ENCODE results near the gene FBXW9. TPM values are rescaled to one million over a fixed set of nuclear protein-coding genes. Genes with fewer than 3 reads are reported as not detected.
A peak's percentile ranks its signal among the peaks of the same experiment; 100 is the strongest.

Gene FBXW9
- total and polyA plus RNA-seq, 8 donors, result 3.1 to 8.5 (median 4.4) TPM

DNA sequence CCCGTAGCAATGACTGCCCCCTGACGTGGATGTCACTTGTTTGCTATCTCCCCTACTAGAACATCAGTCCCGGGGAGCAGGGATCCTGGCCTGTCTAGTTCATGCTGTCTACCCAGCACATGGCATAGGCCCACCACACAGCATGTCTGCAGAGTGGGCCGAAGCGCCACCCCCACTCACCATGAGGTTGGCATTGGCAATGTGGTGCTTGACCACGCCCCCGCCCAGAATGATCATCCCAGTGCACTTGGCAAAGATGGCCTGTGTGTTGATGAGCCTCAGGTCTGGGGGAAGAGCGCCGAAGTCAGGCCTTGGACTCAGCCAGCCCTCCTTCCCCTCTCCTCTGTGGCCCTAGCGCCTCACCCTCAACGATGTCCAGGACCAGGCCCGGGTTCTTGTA lies 19.5 kb downstream of the FBXW9 start:
- intact Hi-C loops (cut with DNase I), result loop anchor here in 1 of 3 donors (10.0 kb wide), 1 partner anchor 112 kb away; no protein-coding TSS in a partner anchor
- Histone ChIP-seq H3K27ac (no peak overlapping the region), H3K27me3 (no peaks in the 10 kb centered on the region), H3K9me3 (no peaks in the 10 kb centered on the region), H3K4me3 (no peak overlapping the region), H3K4me1 (peaks cover 0 to 3% (median 2%) of the 10 kb centered on the region in 3 donors), H3K36me3 (peaks cover 3 to 46% (median 23%) of the 10 kb centered on the region in 3 donors)
- DNase-seq (peak in 1 of 6 donors; percentile 37), ATAC-seq (no peak), FAIRE-seq (no peak)
- TF ChIP-seq, protein P1, sequence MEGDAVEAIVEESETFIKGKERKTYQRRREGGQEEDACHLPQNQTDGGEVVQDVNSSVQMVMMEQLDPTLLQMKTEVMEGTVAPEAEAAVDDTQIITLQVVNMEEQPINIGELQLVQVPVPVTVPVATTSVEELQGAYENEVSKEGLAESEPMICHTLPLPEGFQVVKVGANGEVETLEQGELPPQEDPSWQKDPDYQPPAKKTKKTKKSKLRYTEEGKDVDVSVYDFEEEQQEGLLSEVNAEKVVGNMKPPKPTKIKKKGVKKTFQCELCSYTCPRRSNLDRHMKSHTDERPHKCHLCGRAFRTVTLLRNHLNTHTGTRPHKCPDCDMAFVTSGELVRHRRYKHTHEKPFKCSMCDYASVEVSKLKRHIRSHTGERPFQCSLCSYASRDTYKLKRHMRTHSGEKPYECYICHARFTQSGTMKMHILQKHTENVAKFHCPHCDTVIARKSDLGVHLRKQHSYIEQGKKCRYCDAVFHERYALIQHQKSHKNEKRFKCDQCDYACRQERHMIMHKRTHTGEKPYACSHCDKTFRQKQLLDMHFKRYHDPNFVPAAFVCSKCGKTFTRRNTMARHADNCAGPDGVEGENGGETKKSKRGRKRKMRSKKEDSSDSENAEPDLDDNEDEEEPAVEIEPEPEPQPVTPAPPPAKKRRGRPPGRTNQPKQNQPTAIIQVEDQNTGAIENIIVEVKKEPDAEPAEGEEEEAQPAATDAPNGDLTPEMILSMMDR (IDR thresholded peaks at IDR 0.05), result no peak
- WGBS, 2 donors, result 88 to 94% methylated on average over 12 of the region's 12 CpGs

DNA sequence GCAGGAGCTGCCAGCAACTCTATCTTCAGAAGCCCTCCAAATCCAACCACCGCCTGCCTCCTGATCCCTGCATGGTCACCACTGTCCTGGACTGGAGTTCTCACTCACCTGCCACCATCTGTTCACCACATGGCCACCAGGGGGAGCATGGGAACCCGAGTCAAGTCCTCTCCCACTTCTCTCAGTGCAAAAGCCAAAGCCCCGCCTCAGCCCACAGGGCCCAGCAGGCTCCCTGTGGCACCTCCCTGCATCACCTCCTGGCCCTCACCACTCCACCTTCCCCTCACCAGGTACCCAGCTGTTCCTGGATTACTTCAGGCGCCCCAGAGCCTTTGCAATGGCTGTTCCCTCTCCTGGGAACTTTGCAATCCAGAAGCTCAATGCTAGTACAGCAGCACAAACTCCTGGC lies 20.0 kb downstream of the FBXW9 start:
- H3K4me1 ChIP-seq, result peaks cover 0 to 3% (median 2%) of the 10 kb centered on the region in 3 donors
- H3K27ac ChIP-seq, result no peak overlapping the region
- TF ChIP-seq, protein P1 (IDR thresholded peaks at IDR 0.05), result peak; percentile 83 to 87 (median 84)
- DNase-seq, result peak; percentile 71 to 94 (median 87)
- ATAC-seq, result peak; percentile 29 to 69 (median 66)
- no peaks in the 10 kb centered on the region for H3K9me3 ChIP-seq
- intact Hi-C loops (cut with DNase I), result loop anchor here in 1 of 3 donors (10.0 kb wide), 1 partner anchor 112 kb away; no protein-coding TSS in a partner anchor
- H3K4me3 ChIP-seq, result no peak overlapping the region
- H3K27me3 ChIP-seq, result no peaks in the 10 kb centered on the region
- no peak for FAIRE-seq
- 16 to 21% methylated on average over 4 of the region's 4 CpGs for WGBS, 2 donors
- H3K36me3 ChIP-seq, result peaks cover 3 to 46% (median 23%) of the 10 kb centered on the region in 3 donors

DNA sequence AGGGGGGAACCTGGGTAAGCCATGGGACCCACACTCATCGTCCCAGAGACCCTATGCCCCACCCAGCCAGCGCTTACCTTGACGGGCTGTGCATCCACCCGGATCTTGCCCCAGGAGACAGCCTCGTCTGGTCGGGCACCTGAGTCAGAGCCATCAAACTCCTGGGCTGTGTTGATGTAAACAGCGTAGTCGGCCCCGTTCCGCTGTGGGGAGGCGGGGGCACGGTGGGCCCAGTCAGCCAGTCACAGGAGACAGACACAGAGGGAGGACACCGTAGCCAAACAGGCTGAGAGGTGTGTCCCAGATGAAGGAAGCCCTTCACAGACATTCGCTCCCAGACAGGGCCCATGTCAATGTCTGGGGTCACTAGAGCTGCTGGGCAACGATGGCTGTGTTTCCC lies 20.5 kb downstream of the FBXW9 start:
- FAIRE-seq (no peak), DNase-seq (no peak), ATAC-seq (no peak)
- no peak overlapping the region for H3K4me3 ChIP-seq
- 77 to 83% methylated on average over 15 of the region's 15 CpGs for WGBS, 2 donors
- H3K9me3 ChIP-seq, result no peaks in the 10 kb centered on the region
- peaks cover 3 to 46% (median 23%) of the 10 kb centered on the region in 3 donors for H3K36me3 ChIP-seq
- no peaks in the 10 kb centered on the region for H3K27me3 ChIP-seq
- peaks cover 0 to 3% (median 3%) of the 10 kb centered on the region in 3 donors for H3K4me1 ChIP-seq
- H3K27ac ChIP-seq, result no peak overlapping the region
- intact Hi-C loops (cut with DNase I), result loop anchor here in 1 of 3 donors (10.0 kb wide), 1 partner anchor 111 kb away; no protein-coding TSS in a partner anchor
- TF ChIP-seq, protein P1 (IDR thresholded peaks at IDR 0.05), result no peak

DNA sequence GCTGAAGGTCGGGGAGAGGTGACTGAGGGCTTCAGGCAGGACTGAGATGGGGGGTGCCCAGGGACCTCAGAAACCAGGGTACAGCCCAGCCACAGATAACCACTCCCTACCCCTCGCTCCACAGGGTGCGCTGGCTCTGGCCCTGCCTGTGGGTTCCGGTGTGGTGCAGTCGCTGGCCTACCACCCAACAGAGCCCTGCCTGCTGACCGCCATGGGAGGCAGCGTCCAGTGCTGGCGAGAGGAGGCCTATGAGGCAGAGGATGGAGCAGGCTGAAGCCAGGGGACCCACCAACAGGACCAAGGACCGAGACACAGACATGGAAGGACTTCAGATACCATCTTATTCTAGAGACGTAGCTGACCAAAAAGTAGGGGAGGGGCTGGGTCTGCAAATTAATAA lies 21.0 kb downstream of the FBXW9 start:
- Histone ChIP-seq H3K4me3 (no peak overlapping the region), H3K4me1 (peaks cover 0 to 6% (median 2%) of the 10 kb centered on the region in 3 donors), H3K36me3 (peaks cover 3 to 46% (median 23%) of the 10 kb centered on the region in 3 donors), H3K27me3 (no peaks in the 10 kb centered on the region), H3K9me3 (no peaks in the 10 kb centered on the region), H3K27ac (no peak overlapping the region)
- TF ChIP-seq, protein P1 (IDR thresholded peaks at IDR 0.05), result no peak
- FAIRE-seq, result no peak
- ATAC-seq, result no peak
- intact Hi-C loops (cut with DNase I), result loop anchor here in 1 of 3 donors (10.0 kb wide), 1 partner anchor 111 kb away; no protein-coding TSS in a partner anchor
- no peak for DNase-seq
- WGBS, 2 donors, result 93 to 98% methylated on average over 10 of the region's 10 CpGs

DNA sequence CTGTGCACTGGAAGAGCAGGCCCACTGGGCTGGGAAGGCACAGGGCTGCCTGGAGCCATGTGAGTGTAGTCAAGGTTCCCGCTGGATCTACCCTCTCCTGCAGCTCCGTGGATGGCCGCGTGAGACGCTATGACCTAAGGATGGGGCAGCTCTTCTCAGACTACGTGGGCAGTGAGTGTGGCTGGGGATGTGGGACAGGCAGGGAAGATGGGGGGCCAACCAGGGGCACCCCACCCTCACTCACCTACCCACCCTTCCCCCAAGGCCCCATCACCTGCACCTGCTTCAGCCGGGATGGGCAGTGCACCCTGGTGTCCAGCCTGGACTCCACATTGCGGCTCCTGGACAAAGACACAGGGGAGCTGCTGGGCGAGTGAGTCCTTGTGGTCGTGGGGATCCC lies 23.7 kb downstream of the FBXW9 start:
- Histone ChIP-seq H3K4me3 (no peak overlapping the region), H3K27me3 (no peaks in the 10 kb centered on the region), H3K27ac (no peak overlapping the region), H3K4me1 (peaks cover 4 to 17% (median 7%) of the 10 kb centered on the region in 3 donors), H3K36me3 (peaks cover 3 to 25% (median 16%) of the 10 kb centered on the region in 3 donors), H3K9me3 (no peaks in the 10 kb centered on the region)
- ATAC-seq, result no peak
- no peak for FAIRE-seq
- TF ChIP-seq, protein P1 (IDR thresholded peaks at IDR 0.05), result no peak
- intact Hi-C loops (cut with DNase I), result loop anchor here in 2 of 3 donors (5.0 to 10.0 kb wide), 2 partner anchors 105 to 108 kb away; no protein-coding TSS in a partner anchor
- DNase-seq, result no peak
- WGBS, 2 donors, result 66 to 75% methylated on average over 10 of the region's 10 CpGs
